Measurements from ENCODE around the gene C1QTNF12. TPM values are rescaled to one million over a fixed set of nuclear protein-coding genes. Genes with fewer than 3 reads are reported as not detected.

C1QTNF12 gene
- total and polyA plus RNA-seq, 2 of the 8 experiments (the other 6 are each of a cell fraction or from before 2014, with no cell fraction given) = 2.1 to 3.7 TPM

- Histone ChIP-seq H3K4me3 (ENCODE audit: extremely low read depth in 1 of 4, insufficient read depth in 2 of 4, low read depth in 3 of 4, low read length in 4 of 4) (peak overlapping the region; percentile 6 to 46 (median 18); a peak in 5 of 8 replicates), H4K91ac (replicated peaks; ENCODE audit: insufficient read length, low read length) (no peak overlapping the region), H3K23ac (ENCODE audit: insufficient read length) (no peak overlapping the region), H2BK12ac (ENCODE audit: low read depth, low read length) (0 out of 2 replicates have a peak overlapping the region, but pooled peaks have one; percentile 17), H3K4me2 (ENCODE audit: insufficient read depth in 1 of 2, low read depth in 2 of 2, low read length in 2 of 2) (peak overlapping the region; percentile 25 to 63; a peak in 2 of 4 replicates), H2BK15ac (ENCODE audit: low read length) (no peak overlapping the region), H4K5ac (ENCODE audit: insufficient read length, low read depth, low read length) (no peak overlapping the region), H4K20me1 (replicated peaks in 1 of 2; ENCODE audit: control insufficient read depth in 1 of 2, insufficient read depth in 2 of 2, low read length in 2 of 2) (peaks cover 2 to 21% of the 10 kb centered on the region in 2 experiments), H2AK5ac (ENCODE audit: low read depth, low read length) (peak overlapping the region; percentile 25; the same call in 1 of the 2 replicates), H3K56ac (replicated peaks; ENCODE audit: insufficient read length, low read depth, low read length) (no peak overlapping the region), H3K9me3 (ENCODE audit: insufficient read depth in 2 of 2, low read depth in 1 of 2, low read length in 1 of 2) (peaks cover 0 to 9% of the 10 kb centered on the region in 2 experiments; a peak in 2 of 4 replicates), H3K27ac (ENCODE audit: low read depth, low read length) (no peak overlapping the region), H2BK20ac (ENCODE audit: low read length) (no peak overlapping the region), H2AFZ (ENCODE audit: low read length) (no peak overlapping the region), H2BK5ac (ENCODE audit: low read depth, low read length) (no peak overlapping the region), H2BK120ac (replicated peaks; ENCODE audit: low read depth, low read length) (no peak overlapping the region), H3K27me3 (replicated peaks in 1 of 4; ENCODE audit: control insufficient read depth in 3 of 4, extremely low read depth in 1 of 4, insufficient read depth in 3 of 4, low read length in 3 of 4) (no peaks in the 10 kb centered on the region; a peak in 1 of 7 replicates), H3K18ac (ENCODE audit: extremely low read depth, low read length) (no peak overlapping the region), H3K79me1 (ENCODE audit: low read depth, low read length) (peaks cover 33% of the 10 kb centered on the region), H3K79me2 (ENCODE audit: control insufficient read depth in 1 of 2, insufficient read depth in 2 of 2, low read length in 2 of 2) (peaks cover 6 to 34% of the 10 kb centered on the region in 2 experiments; a peak in 3 of 4 replicates), H4K8ac (ENCODE audit: extremely low read depth, insufficient read depth, low read length) (peak overlapping the region; percentile 57; the same call in 1 of the 2 replicates), H3K23me2 (ENCODE audit: low read depth, low read length) (peaks cover 7% of the 10 kb centered on the region), H3K36me3 (ENCODE audit: control insufficient read depth in 2 of 4, insufficient read depth in 4 of 4, low read length in 3 of 4) (peaks cover 2 to 15% (median 4%) of the 10 kb centered on the region in 4 experiments; a peak in 4 of 8 replicates), H3K9ac (replicated peaks in 1 of 4; ENCODE audit: extremely low read depth in 1 of 4, low read depth in 3 of 4, low read length in 3 of 4) (peak overlapping the region in 1 of 4 experiments; percentile 59; a peak in 2 of 7 replicates), H3K4ac (replicated peaks; ENCODE audit: insufficient read length, low read depth, low read length) (peak overlapping the region; percentile 91), H3K4me1 (replicated peaks in 1 of 4; ENCODE audit: control insufficient read depth in 3 of 4, insufficient read depth in 4 of 4, low read length in 3 of 4) (peaks cover 0 to 12% (median under 1%) of the 10 kb centered on the region in 4 experiments; a peak in 4 of 7 replicates), H3K14ac (ENCODE audit: insufficient read length) (no peak overlapping the region)
- CTCF ChIA-PET (ENCODE audit: partially characterized antibody) = interaction anchor here (1.1 kb wide), 1 partner anchor 63 kb away, joined by 3 read pairs; no protein-coding TSS in a partner anchor
- FAIRE-seq = no peak
- 95% methylated on average over 57 of the region's 98 CpGs; no CpG with 5 or more reads in 1 of the 2 experiments for WGBS, 2 experiments (ENCODE audit: extremely low coverage in 1 of 2, insufficient coverage in 1 of 2, insufficient read length in 1 of 2, insufficient replicate concordance in 2 of 2, low coverage in 1 of 2, low lambda C conversion rate in 2 of 2, missing lambda C conversion rate in 1 of 2)
- POLR2A ChIA-PET (ENCODE audit: partially characterized antibody) = interaction anchor here (1.0 to 2.1 kb wide), 3 partner anchors 14 to 23 kb away, joined by 3 to 7 read pairs (median 6); partner anchors contain the start of gene C1QTNF12
- no peak for TF ChIP-seq HDAC2 (IDR thresholded peaks at IDR 0.05; ENCODE audit: borderline replicate concordance in 1 of 2, low read depth in 2 of 2, low read length in 2 of 2)
- peak; percentile 13; the same call in 1 of the 2 replicates for TF ChIP-seq GABPA (IDR thresholded peaks at IDR 0.05; ENCODE audit: borderline replicate concordance, insufficient read depth, low read length)
- DNase-seq (ENCODE audit: low read depth in 1 of 2, low spot score in 2 of 2) = no peak
Measured at GRCh38 chr1:1232796-1233566, 13.5 kb downstream of the C1QTNF12 start.
